HG03575 (cell line): Measurements from ENCODE around the gene APOBEC2.
A peak's percentile ranks its signal among the peaks of the same experiment; 100 is the strongest.

Source experiments
- ATAC-seq: cut with Tn5 transposase; IDR thresholded peaks from one replicate; pipeline ENCODE4 v1.9.1; 2021; ENCODE audit not compliant: unreplicated experiment, insufficient number of reproducible peaks, low FRiP score; ENCODE audit errors: extremely low read depth

The APOBEC2 gene

GRCh38 chr6:41054511-41054910, 1.5 kb downstream of the APOBEC2 start:
- ATAC-seq, result no peak

GRCh38 chr6:41055149-41055548, 2.1 kb downstream of the APOBEC2 start:
- ATAC-seq, result no peak

GRCh38 chr6:41056768-41057490, 3.9 kb downstream of the APOBEC2 start:
- no peak for ATAC-seq

GRCh38 chr6:41058783-41059181, 5.8 kb downstream of the APOBEC2 start:
- ATAC-seq, result no peak

GRCh38 chr6:41059556-41059955, 6.6 kb downstream of the APOBEC2 start:
- ATAC-seq, result no peak

GRCh38 chr6:41061196-41061726, 8.3 kb downstream of the APOBEC2 start:
- no peak for ATAC-seq

GRCh38 chr6:41062056-41062455, 9.1 kb downstream of the APOBEC2 start:
- ATAC-seq, result no peak

GRCh38 chr6:41063884-41064285, 10.9 kb downstream of the APOBEC2 start:
- ATAC-seq, result no peak

GRCh38 chr6:41064841-41065240, 11.8 kb downstream of the APOBEC2 start:
- no peak for ATAC-seq

GRCh38 chr6:41065550-41066026, 12.6 kb downstream of the APOBEC2 start:
- no peak for ATAC-seq

- no peak for ATAC-seq
Observed at GRCh38 chr6:41066867-41067304, 13.9 kb downstream of the APOBEC2 start.

GRCh38 chr6:41071501-41071922, 18.5 kb downstream of the APOBEC2 start:
- no peak for ATAC-seq

GRCh38 chr6:41071923-41072835, 19.2 kb downstream of the APOBEC2 start, which contains the start of gene OARD1:
TSS of gene OARD1 (minus strand) at chr6:41072356. CDS start at chr6:41071634, 722 bp downstream.
- peak; percentile 51 for ATAC-seq

- ATAC-seq, result peak; percentile 22
Observed at GRCh38 chr6:41072836-41073202, 19.8 kb downstream of the APOBEC2 start, which contains the start of gene NFYA. TSS of gene NFYA (plus strand) at chr6:41072974. CDS start at chr6:41079090, 6,116 bp downstream.

GRCh38 chr6:41073203-41073967, 20.4 kb downstream of the APOBEC2 start:
- no peak for ATAC-seq

- no peak for ATAC-seq
Observed at GRCh38 chr6:41073968-41074691, 21.1 kb downstream of the APOBEC2 start.

GRCh38 chr6:41074692-41075436, 21.9 kb downstream of the APOBEC2 start:
- no peak for ATAC-seq
